K562 (cell line): ENCODE data around the gene ALDH5A1. TPM values are rescaled to one million over a fixed set of nuclear protein-coding genes. Genes with fewer than 3 reads are reported as not detected.
A peak's percentile ranks its signal among the peaks of the same experiment; 100 is the strongest.

Experiments used
- MECOM ChIP-seq: fragments of 250-450 bp; sonication (Bioruptor Pico); IDR thresholded peaks from 2 replicates; pipeline ENCODE4 v1.8.0; 2022; ENCODE audit warnings: inconsistent platforms
- NR4A1 ChIP-seq, 2 experiments: fragments of 250-450 bp in 1 of 2; fragments of 450-650 bp in 1 of 2; sonication (Bioruptor Pico) in 1 of 2; IDR thresholded peaks; 2 replicates each; pipeline versions ENCODE4 v1.4.0 to v1.6.1; 2016 to 2020; ENCODE audit warnings: mild to moderate bottlenecking in 2 of 2, missing compliant biosample characterization in 1 of 2, missing genetic modification characterization in 1 of 2, moderate library complexity in 1 of 2
- TBP ChIP-seq: optimal IDR thresholded peaks from 2 replicates; pipeline ENCODE3; 2011; ENCODE audit warnings: low read depth, low read length, improper control_type of control experiment
- YY1 ChIP-seq, 3 experiments: IDR thresholded peaks; 2 replicates each; pipeline ENCODE4 v1.6.1; 2011; ENCODE audit warnings: low read length in 2 of 3, mild to moderate bottlenecking in 2 of 3, moderate library complexity in 2 of 3, borderline replicate concordance in 1 of 3, control low read depth in 1 of 3, low read depth in 1 of 3; ENCODE audit not compliant: insufficient read depth in 3 of 3, insufficient replicate concordance in 2 of 3, control insufficient read depth in 1 of 3, insufficient read length in 1 of 3; ENCODE audit errors: extremely low read depth in 1 of 3
- polyA plus RNA-seq, 8 experiments: library from polyadenylated mRNA; depleted of rRNA in 4 of 8; stranded (reverse) in 5 of 8; unstranded in 3 of 8; fragments of >200 nt; fragmentation: Nextera tagmentation in 2 of 8; fragmentation: Illumina TruSeq in 1 of 8; extraction: Ambion mirVana in 2 of 8; extraction: Trizol in 1 of 8; gene quantifications; 2 replicates each; pipeline versions ENCODE4 v1.2.1 to v1.2.3, GENCODE V29; 2011 to 2014; ENCODE audit warnings: inconsistent platforms in 1 of 8, missing spikeins in 1 of 8
- total RNA-seq, 7 experiments: library from RNA; depleted of rRNA in 6 of 7; stranded (reverse); fragments of >200 nt in 6 of 7; fragmentation: Illumina TruSeq in 2 of 7; extraction: Trizol in 2 of 7; gene quantifications; 2 replicates each; pipeline versions ENCODE4 v1.2.1 to v1.2.3, GENCODE V29; 2011 to 2021; ENCODE audit warnings: low replicate concordance in 1 of 7
- TF ChIP-seq, protein P1 (sequence below), 3 experiments: IDR thresholded peaks in 2 of 3; conservative IDR thresholded peaks in 1 of 3; 2 replicates each; pipeline ENCODE4 v1.5.1; 2011 to 2012; ENCODE audit warnings: low read length in 3 of 3, mild to moderate bottlenecking in 3 of 3, control low read depth in 2 of 3, improper control_type of control experiment in 1 of 3, inconsistent platforms in 1 of 3, low read depth in 1 of 3, mixed read lengths in 1 of 3, moderate library complexity in 1 of 3; ENCODE audit not compliant: insufficient read depth in 2 of 3
- TF ChIP-seq, protein P2 (sequence below), 2 experiments: fragments of 150-350 bp in 1 of 2; IDR thresholded peaks; 2 replicates each; pipeline ENCODE4 v1.6.1; 2012 to 2016; ENCODE audit warnings: low read depth in 2 of 2, low read length in 2 of 2, mild to moderate bottlenecking in 1 of 2, moderate library complexity in 1 of 2

ALDH5A1 gene
- total and polyA plus RNA-seq, 9 of the 15 experiments (the other 6 are each of a cell fraction or from before 2014, with no cell fraction given): 2.2 to 19.7 (median 9.5) TPM

DNA sequence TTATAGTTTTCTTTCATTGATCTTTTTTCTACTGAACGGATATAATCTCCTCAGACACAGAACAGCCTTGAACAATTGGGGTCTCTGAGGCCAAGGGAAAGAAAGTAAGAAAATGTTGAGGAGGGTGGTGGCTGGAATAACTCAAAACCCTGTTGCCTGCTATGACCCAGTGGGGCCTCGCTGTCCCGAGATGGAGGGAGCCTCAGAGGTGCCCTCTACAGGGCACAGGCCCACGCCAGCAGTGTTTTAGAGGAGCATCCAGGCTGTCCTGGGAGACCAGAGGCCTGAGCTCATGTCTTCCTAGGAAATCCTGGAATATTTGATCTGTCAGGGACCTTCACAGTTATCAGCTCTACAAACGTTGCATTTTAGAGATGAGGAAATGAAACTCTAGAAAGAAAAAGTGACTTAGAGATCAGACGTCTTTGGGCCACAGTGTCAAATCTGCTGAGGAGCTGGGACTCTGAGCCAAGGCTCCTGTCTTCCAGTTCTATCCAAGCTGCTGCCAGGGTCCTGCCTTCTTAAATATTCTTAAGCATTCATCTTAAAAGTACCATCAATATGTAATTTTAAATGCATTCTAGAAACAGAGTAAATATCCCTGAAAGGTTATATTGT lies 26.3 kb downstream of the ALDH5A1 start (continued):
- TF ChIP-seq, protein P1, sequence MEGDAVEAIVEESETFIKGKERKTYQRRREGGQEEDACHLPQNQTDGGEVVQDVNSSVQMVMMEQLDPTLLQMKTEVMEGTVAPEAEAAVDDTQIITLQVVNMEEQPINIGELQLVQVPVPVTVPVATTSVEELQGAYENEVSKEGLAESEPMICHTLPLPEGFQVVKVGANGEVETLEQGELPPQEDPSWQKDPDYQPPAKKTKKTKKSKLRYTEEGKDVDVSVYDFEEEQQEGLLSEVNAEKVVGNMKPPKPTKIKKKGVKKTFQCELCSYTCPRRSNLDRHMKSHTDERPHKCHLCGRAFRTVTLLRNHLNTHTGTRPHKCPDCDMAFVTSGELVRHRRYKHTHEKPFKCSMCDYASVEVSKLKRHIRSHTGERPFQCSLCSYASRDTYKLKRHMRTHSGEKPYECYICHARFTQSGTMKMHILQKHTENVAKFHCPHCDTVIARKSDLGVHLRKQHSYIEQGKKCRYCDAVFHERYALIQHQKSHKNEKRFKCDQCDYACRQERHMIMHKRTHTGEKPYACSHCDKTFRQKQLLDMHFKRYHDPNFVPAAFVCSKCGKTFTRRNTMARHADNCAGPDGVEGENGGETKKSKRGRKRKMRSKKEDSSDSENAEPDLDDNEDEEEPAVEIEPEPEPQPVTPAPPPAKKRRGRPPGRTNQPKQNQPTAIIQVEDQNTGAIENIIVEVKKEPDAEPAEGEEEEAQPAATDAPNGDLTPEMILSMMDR (IDR thresholded peaks at IDR 0.05 in 2 of 3, conservative IDR thresholded peaks at IDR 0.05 in 1 of 3; ENCODE audit: insufficient read depth in 2 of 3, low read depth in 1 of 3, low read length in 3 of 3): peak; percentile 80 to 90 (median 81)
- TF ChIP-seq MECOM (CRISPR knock-in tag) (0 out of 2 replicates have a peak, but pooled peaks have one; percentile 35), TBP (no peak), NR4A1 (CRISPR knock-in tag; IDR thresholded peaks at IDR 0.05) (no peak), NR4A1 (tag; IDR thresholded peaks at IDR 0.05) (no peak), YY1 (IDR thresholded peaks at IDR 0.05; ENCODE audit: borderline replicate concordance in 1 of 3, control insufficient read depth in 1 of 3, extremely low read depth in 1 of 3, insufficient read depth in 3 of 3, insufficient read length in 1 of 3, insufficient replicate concordance in 2 of 3, low read depth in 1 of 3, low read length in 2 of 3) (peak in 1 of 3 experiments; percentile 11)
- TF ChIP-seq, protein P2, sequence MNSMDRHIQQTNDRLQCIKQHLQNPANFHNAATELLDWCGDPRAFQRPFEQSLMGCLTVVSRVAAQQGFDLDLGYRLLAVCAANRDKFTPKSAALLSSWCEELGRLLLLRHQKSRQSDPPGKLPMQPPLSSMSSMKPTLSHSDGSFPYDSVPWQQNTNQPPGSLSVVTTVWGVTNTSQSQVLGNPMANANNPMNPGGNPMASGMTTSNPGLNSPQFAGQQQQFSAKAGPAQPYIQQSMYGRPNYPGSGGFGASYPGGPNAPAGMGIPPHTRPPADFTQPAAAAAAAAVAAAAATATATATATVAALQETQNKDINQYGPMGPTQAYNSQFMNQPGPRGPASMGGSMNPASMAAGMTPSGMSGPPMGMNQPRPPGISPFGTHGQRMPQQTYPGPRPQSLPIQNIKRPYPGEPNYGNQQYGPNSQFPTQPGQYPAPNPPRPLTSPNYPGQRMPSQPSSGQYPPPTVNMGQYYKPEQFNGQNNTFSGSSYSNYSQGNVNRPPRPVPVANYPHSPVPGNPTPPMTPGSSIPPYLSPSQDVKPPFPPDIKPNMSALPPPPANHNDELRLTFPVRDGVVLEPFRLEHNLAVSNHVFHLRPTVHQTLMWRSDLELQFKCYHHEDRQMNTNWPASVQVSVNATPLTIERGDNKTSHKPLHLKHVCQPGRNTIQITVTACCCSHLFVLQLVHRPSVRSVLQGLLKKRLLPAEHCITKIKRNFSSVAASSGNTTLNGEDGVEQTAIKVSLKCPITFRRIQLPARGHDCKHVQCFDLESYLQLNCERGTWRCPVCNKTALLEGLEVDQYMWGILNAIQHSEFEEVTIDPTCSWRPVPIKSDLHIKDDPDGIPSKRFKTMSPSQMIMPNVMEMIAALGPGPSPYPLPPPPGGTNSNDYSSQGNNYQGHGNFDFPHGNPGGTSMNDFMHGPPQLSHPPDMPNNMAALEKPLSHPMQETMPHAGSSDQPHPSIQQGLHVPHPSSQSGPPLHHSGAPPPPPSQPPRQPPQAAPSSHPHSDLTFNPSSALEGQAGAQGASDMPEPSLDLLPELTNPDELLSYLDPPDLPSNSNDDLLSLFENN (IDR thresholded peaks at IDR 0.05; ENCODE audit: low read depth in 2 of 2, low read length in 2 of 2): 0 out of 4 replicates have a peak, but pooled peaks of 1 of the 2 experiments have one; percentile 28
